Vagina (tissue), 2 donors: ENCODE results near the gene PSAP. TPM values are rescaled to one million over a fixed set of nuclear protein-coding genes. Genes with fewer than 3 reads are reported as not detected.

ENCODE experiments used
- DNase-seq, 2 donors: peaks; one replicate each; pipeline ENCODE4 v3.0.0-alpha.2; 2017; ENCODE audit errors: extremely low spot score in 2 of 2
- H3K27ac ChIP-seq: fragments of 200-600 bp; sonication (generic); one replicate; pipeline ENCODE4 v1.5.1; 2019
- H3K27me3 ChIP-seq: fragments of 200-600 bp; sonication (generic); one replicate; pipeline ENCODE4 v1.5.1; 2019
- H3K36me3 ChIP-seq, 2 donors: fragments of 200-600 bp; sonication (generic); one replicate each; pipeline ENCODE4 v1.5.1; 2017 to 2019
- H3K4me1 ChIP-seq: fragments of 200-600 bp; sonication (generic); one replicate; pipeline ENCODE4 v1.5.1; 2019
- H3K4me3 ChIP-seq, 2 donors: fragments of 200-600 bp; sonication (generic); 1 replicate in 1 of 2; 2 replicates in 1 of 2; pipeline ENCODE4 v1.5.1; 2016 to 2019
- H3K9me3 ChIP-seq: fragments of 200-600 bp; sonication (generic); one replicate; pipeline ENCODE4 v1.5.1; 2019
- POLR2A ChIP-seq, 2 donors: fragments of 450-650 bp; IDR thresholded peaks; one replicate each; pipeline ENCODE4 v1.6.1; 2017; ENCODE audit warnings: antibody characterized with exemption in 2 of 2, mild to moderate bottlenecking in 2 of 2, moderate library complexity in 2 of 2
- POLR2AphosphoS5 ChIP-seq, 2 donors: sonication (generic); formaldehyde crosslinking; IDR thresholded peaks; one replicate each; pipeline ENCODE4 v1.9.0; 2017; ENCODE audit warnings: antibody characterized with exemption in 2 of 2, mild to moderate bottlenecking in 2 of 2, low read depth in 1 of 2; ENCODE audit not compliant: insufficient read depth in 1 of 2
- intact Hi-C: fragments of 100-400 bp; cut with DNase I; formaldehyde crosslinking; loops from one replicate; pipeline ENCODE4 v1.15.1; 2023
- total RNA-seq: library from RNA; depleted of rRNA; stranded (reverse); fragments of >200 nt; gene quantifications from one replicate; pipeline ENCODE4 v1.2.3, GENCODE V29; 2016
- TF ChIP-seq, protein P1 (sequence below), 3 experiments: fragments of 450-650 bp in 2 of 3; fragments of 200-600 bp in 1 of 3; sonication (generic) in 1 of 3; IDR thresholded peaks; one replicate each; pipeline ENCODE4 v1.5.1; 2017 to 2019; ENCODE audit warnings: antibody characterized with exemption in 3 of 3, mild to moderate bottlenecking in 2 of 3, moderate library complexity in 2 of 3

Gene PSAP
- total RNA-seq, 1 donor from 2014 or later: 680 TPM

DNA sequence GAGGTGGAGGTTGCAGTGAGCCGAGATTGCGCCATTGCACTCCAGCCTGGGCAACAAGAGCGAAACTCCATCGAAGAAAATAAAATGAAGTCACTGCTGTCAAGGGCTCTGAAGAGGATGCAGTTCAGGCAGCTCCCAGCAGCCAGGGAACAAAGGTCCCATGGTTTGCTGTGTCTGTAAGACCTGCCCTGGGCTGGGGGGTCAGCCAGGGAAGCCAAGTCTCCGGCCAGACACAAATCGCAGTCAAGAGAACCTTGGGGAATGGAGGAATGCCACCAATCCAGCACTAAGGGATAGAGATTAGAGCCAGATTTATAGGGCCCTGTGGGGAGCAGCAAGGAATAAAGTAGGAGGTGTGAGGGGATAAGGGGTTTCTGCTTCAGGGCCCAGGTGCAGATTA lies 48.8 kb downstream of the PSAP start:
- Histone ChIP-seq H3K9me3 (no peaks in the 10 kb centered on the region), H3K4me3 (no peak overlapping the region), H3K27ac (no peak overlapping the region), H3K36me3 (no peaks in the 10 kb centered on the region), H3K27me3 (no peaks in the 10 kb centered on the region), H3K4me1 (no peaks in the 10 kb centered on the region)
- TF ChIP-seq, protein P1, sequence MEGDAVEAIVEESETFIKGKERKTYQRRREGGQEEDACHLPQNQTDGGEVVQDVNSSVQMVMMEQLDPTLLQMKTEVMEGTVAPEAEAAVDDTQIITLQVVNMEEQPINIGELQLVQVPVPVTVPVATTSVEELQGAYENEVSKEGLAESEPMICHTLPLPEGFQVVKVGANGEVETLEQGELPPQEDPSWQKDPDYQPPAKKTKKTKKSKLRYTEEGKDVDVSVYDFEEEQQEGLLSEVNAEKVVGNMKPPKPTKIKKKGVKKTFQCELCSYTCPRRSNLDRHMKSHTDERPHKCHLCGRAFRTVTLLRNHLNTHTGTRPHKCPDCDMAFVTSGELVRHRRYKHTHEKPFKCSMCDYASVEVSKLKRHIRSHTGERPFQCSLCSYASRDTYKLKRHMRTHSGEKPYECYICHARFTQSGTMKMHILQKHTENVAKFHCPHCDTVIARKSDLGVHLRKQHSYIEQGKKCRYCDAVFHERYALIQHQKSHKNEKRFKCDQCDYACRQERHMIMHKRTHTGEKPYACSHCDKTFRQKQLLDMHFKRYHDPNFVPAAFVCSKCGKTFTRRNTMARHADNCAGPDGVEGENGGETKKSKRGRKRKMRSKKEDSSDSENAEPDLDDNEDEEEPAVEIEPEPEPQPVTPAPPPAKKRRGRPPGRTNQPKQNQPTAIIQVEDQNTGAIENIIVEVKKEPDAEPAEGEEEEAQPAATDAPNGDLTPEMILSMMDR (IDR thresholded peaks at IDR 0.05): no peak
- TF ChIP-seq POLR2AphosphoS5 (IDR thresholded peaks at IDR 0.05; ENCODE audit: insufficient read depth in 1 of 2, low read depth in 1 of 2): no peak
- DNase-seq: no peak
- intact Hi-C loops: loop anchor here (10.0 kb wide), 1 partner anchor 407 kb away; the partner anchor contains the start of gene CDH23

DNA sequence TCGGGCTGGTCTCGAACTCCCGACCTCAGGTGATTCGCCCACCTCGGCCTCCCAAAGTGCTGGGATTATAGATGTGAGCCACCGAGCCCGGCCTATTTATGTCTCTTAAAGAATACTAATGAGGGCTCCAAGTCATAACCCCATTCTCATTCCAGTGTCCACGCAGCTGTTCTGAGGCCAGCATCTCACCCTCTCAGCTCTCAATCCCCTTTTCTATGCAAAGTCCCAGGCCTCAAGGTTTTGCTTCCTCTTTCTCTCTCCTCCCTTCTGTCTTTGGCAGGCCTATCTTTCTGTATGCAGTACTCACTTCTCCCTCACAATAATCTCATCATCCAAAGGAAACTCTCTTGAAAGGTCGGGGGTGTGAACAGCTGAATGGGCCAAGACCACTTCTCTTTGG lies 49.7 kb downstream of the PSAP start:
- TF ChIP-seq POLR2AphosphoS5 (IDR thresholded peaks at IDR 0.05; ENCODE audit: insufficient read depth in 1 of 2, low read depth in 1 of 2) (no peak), POLR2A (IDR thresholded peaks at IDR 0.05) (no peak)
- TF ChIP-seq, protein P1 (IDR thresholded peaks at IDR 0.05): no peak
- Histone ChIP-seq H3K4me3 (no peak overlapping the region), H3K9me3 (no peaks in the 10 kb centered on the region), H3K27me3 (no peaks in the 10 kb centered on the region), H3K4me1 (no peaks in the 10 kb centered on the region), H3K36me3 (no peaks in the 10 kb centered on the region), H3K27ac (no peak overlapping the region)
- intact Hi-C loops: loop anchor here (10.0 kb wide), 1 partner anchor 407 kb away; the partner anchor contains the start of gene CDH23
- DNase-seq: no peak

DNA sequence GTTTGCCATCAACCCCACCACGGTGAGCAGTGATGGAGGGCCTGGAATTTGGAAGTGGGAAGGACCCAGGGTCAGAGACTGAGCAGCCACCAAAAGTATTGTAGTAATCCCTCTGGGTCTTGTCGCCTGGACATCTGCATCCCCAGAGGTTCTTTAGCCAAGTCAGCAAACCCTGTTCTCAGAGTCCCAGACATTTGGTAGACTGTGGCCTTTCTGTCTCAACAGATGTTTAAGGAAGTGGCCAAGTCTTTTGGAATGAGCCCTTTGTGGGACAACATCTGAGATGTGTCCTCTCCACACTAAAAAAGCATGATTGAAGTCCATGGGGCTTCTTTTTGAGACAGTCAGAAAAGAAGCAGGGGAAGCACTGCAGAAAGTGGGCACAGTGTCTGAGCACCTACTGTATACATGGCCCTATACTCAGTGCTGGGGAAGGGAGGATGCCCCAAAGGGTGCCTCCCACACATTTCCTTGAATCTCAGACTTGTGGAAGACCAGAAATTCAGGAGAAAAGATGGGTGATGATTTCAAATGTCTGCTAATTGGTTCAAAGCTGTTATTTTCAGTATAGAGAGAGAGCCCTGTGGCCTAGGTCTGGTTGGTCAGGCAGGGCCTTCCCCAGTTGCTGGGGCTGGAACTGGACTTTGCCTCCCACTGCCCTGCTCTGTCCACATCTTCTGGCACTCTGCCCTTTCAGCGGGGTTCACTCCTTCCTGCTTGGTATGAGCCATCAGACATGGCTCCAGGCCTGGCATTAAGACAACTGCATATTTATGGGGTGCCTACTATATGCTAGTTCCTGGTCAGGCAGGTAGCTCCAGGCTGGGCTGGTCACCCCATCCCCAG lies 51.2 kb downstream of the PSAP start:
- Histone ChIP-seq H3K36me3 (no peaks in the 10 kb centered on the region), H3K27me3 (no peaks in the 10 kb centered on the region), H3K4me1 (no peaks in the 10 kb centered on the region), H3K27ac (no peak overlapping the region), H3K4me3 (no peak overlapping the region), H3K9me3 (no peaks in the 10 kb centered on the region)
- DNase-seq: no peak
- TF ChIP-seq, protein P1 (IDR thresholded peaks at IDR 0.05): no peak
- TF ChIP-seq POLR2A (IDR thresholded peaks at IDR 0.05) (no peak), POLR2AphosphoS5 (IDR thresholded peaks at IDR 0.05; ENCODE audit: insufficient read depth in 1 of 2, low read depth in 1 of 2) (no peak)
- intact Hi-C loops: loop anchor here (10.0 kb wide), 1 partner anchor 405 kb away; the partner anchor contains the start of gene CDH23

DNA sequence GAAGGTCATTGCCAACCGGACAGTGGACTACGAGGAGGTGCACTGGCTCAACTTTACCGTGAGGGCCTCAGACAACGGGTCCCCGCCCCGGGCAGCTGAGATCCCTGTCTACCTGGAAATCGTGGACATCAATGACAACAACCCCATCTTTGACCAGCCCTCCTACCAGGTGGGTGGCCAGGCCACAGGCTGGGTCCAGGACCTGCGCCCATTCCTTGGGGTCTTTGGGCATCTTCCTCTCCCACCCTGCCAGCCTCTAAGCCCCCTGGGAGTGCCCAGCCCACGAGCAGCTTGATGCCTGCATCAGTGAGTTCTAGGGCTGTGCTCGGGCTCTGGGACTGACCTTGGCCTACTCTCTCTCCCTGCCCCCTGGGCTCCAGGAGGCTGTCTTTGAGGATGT lies 51.9 kb downstream of the PSAP start:
- no peak overlapping the region for H3K4me3 ChIP-seq
- H3K4me1 ChIP-seq: no peaks in the 10 kb centered on the region
- H3K36me3 ChIP-seq: no peaks in the 10 kb centered on the region
- no peak for DNase-seq
- no peaks in the 10 kb centered on the region for H3K27me3 ChIP-seq
- intact Hi-C loops: no loop called here
- TF ChIP-seq POLR2A (IDR thresholded peaks at IDR 0.05) (no peak), POLR2AphosphoS5 (IDR thresholded peaks at IDR 0.05; ENCODE audit: insufficient read depth in 1 of 2, low read depth in 1 of 2) (no peak)
- TF ChIP-seq, protein P1 (IDR thresholded peaks at IDR 0.05): no peak
- H3K27ac ChIP-seq: no peak overlapping the region
- no peaks in the 10 kb centered on the region for H3K9me3 ChIP-seq

DNA sequence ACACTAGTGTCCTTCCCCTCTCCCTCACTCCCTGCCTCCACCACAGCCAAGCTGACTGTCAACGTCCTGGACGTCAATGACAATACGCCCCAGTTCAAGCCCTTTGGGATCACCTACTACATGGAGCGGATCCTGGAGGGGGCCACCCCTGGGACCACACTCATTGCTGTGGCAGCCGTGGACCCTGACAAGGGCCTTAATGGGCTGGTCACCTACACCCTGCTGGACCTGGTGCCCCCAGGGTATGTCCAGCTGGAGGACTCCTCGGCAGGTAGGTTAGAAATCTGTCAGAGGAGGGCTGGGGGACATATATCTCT lies 52.8 kb downstream of the PSAP start:
- Histone ChIP-seq H3K36me3 (no peaks in the 10 kb centered on the region), H3K9me3 (no peaks in the 10 kb centered on the region), H3K27me3 (no peaks in the 10 kb centered on the region), H3K4me1 (no peaks in the 10 kb centered on the region), H3K4me3 (no peak overlapping the region), H3K27ac (no peak overlapping the region)
- intact Hi-C loops: no loop called here
- DNase-seq: no peak
- TF ChIP-seq POLR2A (IDR thresholded peaks at IDR 0.05): no peak
- TF ChIP-seq POLR2AphosphoS5 (IDR thresholded peaks at IDR 0.05; ENCODE audit: insufficient read depth in 1 of 2, low read depth in 1 of 2): no peak
- TF ChIP-seq, protein P1 (IDR thresholded peaks at IDR 0.05): no peak
